ENCODE data around the gene HSD17B2.

DNA sequence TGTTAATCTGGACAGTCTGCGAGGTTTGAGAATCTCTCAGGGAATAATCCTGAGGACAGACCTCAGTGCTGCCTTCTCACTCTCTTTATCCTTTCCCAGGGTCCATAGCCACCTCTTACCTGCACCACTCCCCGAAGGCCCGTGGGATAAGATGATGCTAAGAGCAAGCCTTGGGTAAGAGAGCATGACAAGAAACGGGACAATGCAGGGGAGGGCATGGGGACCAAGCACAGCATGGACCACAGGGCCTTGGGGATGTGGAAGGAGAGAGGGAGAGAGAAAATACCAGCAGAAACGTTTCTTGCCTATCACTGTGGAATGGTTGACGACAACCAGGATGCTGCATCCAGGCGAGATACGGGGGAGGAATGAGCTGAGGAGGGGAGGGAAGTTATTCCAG lies 15.5 kb upstream of the HSD17B2 start:
- TF ChIP-seq CTCF (conservative IDR thresholded peaks at IDR 0.05; ENCODE audit: low read length) (no peak), EZH2phosphoT487 (IDR thresholded peaks at IDR 0.05; ENCODE audit: borderline replicate concordance) (no peak)

Measured in Loucy (cell line).